ENCODE measurements around the gene PSMA6. TPM values are rescaled to one million over a fixed set of nuclear protein-coding genes. Genes with fewer than 3 reads are reported as not detected.
A peak's percentile ranks its signal among the peaks of the same experiment; 100 is the strongest.

PSMA6 gene
- total and polyA plus RNA-seq, 2 of the 13 experiments (the other 11 are each of a cell fraction or from before 2014, with no cell fraction given), result 525 to 1,109 TPM

DNA sequence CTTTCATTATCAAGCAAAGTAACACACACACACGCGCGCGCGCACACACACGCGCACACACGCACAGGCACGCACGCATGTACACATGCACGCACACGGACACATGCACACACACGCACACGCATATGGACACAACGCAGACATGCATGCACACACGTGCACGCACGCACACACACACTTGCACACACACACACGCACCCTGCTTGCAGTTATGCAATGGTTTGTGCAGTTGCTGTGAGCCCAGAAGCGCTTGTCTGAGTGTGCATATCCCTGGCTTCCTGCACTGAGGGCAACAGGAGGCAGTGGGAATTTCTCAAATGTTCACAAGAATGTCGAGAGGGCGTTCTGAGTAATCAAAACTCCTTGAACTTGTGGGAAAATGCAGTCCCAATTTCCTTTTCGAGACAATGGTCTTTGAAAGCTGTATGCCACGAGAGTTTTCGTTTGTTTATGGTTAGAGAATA is 70.8 kb downstream of the PSMA6 start:
- Histone ChIP-seq H2AFZ (ENCODE audit: low read length) (no peak overlapping the region), H3K9ac (ENCODE audit: insufficient read depth, low read depth, low read length) (no peak overlapping the region), H3K79me2 (ENCODE audit: insufficient read depth, low read length) (no peaks in the 10 kb centered on the region), H3K36me3 (replicated peaks in 1 of 2; ENCODE audit: control insufficient read depth in 1 of 2, insufficient read depth in 2 of 2, low read length in 2 of 2) (no peaks in the 10 kb centered on the region), H3K4me2 (ENCODE audit: low read depth, low read length) (peak overlapping the region; percentile 8; the same call in 1 of the 2 replicates), H3K27me3 (ENCODE audit: control insufficient read depth in 1 of 2, insufficient read depth in 2 of 2, low read length in 2 of 2) (0 out of 5 replicates have a peak, but pooled peaks cover 0 to 4% of the 10 kb centered on the region in 2 experiments), H3K9me3 (ENCODE audit: low read length) (no peaks in the 10 kb centered on the region), H3K4me1 (ENCODE audit: insufficient read depth, low read length) (peaks cover 50% of the 10 kb centered on the region), H3K4me3 (replicated peaks in 1 of 3; ENCODE audit: insufficient read depth in 1 of 3, low read depth in 2 of 3, low read length in 3 of 3) (no peak overlapping the region), H4K20me1 (ENCODE audit: insufficient read depth, low read length) (no peaks in the 10 kb centered on the region), H3K27ac (ENCODE audit: extremely low read length, insufficient read depth, low read length) (no peak overlapping the region)
- no TSS peak for BruUV-seq (replicated peaks)
- ChIA-PET POLR2A (interaction anchor here (0.7 to 3.9 kb wide), 5 partner anchors 11 to 41 kb away, joined by 3 to 82 read pairs (median 19); partner anchors contain the start of gene NFKBIA), CTCF (ENCODE audit: low intra/inter-chr PET ratio, low total read pairs) (no interaction called here)
- FAIRE-seq, result no peak
- 60% methylated on average over 25 of the region's 25 CpGs for WGBS (ENCODE audit: low lambda C conversion rate)
- intact Hi-C loops (cut with micrococcal nuclease; ENCODE audit: unreplicated experiment) (no loop called here), in situ Hi-C loops (cut with HindIII; ENCODE audit: extremely low pct_ligation_motif_present, low pct_unique_long_range_greater_than_20kb) (no loop called here)
- DNase-seq (ENCODE audit: low spot score), result no peak
- ATAC-seq, result no peak
- TF ChIP-seq, protein P1, sequence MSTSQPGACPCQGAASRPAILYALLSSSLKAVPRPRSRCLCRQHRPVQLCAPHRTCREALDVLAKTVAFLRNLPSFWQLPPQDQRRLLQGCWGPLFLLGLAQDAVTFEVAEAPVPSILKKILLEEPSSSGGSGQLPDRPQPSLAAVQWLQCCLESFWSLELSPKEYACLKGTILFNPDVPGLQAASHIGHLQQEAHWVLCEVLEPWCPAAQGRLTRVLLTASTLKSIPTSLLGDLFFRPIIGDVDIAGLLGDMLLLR (CRISPR knock-in tag; IDR thresholded peaks at IDR 0.05), result no peak
- TF ChIP-seq ZNF17 (CRISPR knock-in tag; IDR thresholded peaks at IDR 0.05), result no peak
- TF ChIP-seq, protein P2, sequence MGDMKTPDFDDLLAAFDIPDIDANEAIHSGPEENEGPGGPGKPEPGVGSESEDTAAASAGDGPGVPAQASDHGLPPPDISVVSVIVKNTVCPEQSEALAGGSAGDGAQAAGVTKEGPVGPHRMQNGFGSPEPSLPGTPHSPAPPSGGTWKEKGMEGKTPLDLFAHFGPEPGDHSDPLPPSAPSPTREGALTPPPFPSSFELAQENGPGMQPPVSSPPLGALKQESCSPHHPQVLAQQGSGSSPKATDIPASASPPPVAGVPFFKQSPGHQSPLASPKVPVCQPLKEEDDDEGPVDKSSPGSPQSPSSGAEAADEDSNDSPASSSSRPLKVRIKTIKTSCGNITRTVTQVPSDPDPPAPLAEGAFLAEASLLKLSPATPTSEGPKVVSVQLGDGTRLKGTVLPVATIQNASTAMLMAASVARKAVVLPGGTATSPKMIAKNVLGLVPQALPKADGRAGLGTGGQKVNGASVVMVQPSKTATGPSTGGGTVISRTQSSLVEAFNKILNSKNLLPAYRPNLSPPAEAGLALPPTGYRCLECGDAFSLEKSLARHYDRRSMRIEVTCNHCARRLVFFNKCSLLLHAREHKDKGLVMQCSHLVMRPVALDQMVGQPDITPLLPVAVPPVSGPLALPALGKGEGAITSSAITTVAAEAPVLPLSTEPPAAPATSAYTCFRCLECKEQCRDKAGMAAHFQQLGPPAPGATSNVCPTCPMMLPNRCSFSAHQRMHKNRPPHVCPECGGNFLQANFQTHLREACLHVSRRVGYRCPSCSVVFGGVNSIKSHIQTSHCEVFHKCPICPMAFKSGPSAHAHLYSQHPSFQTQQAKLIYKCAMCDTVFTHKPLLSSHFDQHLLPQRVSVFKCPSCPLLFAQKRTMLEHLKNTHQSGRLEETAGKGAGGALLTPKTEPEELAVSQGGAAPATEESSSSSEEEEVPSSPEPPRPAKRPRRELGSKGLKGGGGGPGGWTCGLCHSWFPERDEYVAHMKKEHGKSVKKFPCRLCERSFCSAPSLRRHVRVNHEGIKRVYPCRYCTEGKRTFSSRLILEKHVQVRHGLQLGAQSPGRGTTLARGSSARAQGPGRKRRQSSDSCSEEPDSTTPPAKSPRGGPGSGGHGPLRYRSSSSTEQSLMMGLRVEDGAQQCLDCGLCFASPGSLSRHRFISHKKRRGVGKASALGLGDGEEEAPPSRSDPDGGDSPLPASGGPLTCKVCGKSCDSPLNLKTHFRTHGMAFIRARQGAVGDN (CRISPR knock-in tag; IDR thresholded peaks at IDR 0.05), result peak; percentile 56
- TF ChIP-seq, protein P3, sequence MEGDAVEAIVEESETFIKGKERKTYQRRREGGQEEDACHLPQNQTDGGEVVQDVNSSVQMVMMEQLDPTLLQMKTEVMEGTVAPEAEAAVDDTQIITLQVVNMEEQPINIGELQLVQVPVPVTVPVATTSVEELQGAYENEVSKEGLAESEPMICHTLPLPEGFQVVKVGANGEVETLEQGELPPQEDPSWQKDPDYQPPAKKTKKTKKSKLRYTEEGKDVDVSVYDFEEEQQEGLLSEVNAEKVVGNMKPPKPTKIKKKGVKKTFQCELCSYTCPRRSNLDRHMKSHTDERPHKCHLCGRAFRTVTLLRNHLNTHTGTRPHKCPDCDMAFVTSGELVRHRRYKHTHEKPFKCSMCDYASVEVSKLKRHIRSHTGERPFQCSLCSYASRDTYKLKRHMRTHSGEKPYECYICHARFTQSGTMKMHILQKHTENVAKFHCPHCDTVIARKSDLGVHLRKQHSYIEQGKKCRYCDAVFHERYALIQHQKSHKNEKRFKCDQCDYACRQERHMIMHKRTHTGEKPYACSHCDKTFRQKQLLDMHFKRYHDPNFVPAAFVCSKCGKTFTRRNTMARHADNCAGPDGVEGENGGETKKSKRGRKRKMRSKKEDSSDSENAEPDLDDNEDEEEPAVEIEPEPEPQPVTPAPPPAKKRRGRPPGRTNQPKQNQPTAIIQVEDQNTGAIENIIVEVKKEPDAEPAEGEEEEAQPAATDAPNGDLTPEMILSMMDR (CRISPR knock-in tag; IDR thresholded peaks at IDR 0.05), result no peak
- TF ChIP-seq DNMT3B (CRISPR knock-in tag; conservative IDR thresholded peaks at IDR 0.05), result no peak
- no peak for TF ChIP-seq ZNF605 (CRISPR knock-in tag; IDR thresholded peaks at IDR 0.05)
- TF ChIP-seq ZNF34 (CRISPR knock-in tag; IDR thresholded peaks at IDR 0.05; ENCODE audit: borderline replicate concordance), result no peak
- no peak for TF ChIP-seq NCOR1 (IDR thresholded peaks at IDR 0.05; ENCODE audit: borderline replicate concordance, low read length)
- TF ChIP-seq, protein P4, sequence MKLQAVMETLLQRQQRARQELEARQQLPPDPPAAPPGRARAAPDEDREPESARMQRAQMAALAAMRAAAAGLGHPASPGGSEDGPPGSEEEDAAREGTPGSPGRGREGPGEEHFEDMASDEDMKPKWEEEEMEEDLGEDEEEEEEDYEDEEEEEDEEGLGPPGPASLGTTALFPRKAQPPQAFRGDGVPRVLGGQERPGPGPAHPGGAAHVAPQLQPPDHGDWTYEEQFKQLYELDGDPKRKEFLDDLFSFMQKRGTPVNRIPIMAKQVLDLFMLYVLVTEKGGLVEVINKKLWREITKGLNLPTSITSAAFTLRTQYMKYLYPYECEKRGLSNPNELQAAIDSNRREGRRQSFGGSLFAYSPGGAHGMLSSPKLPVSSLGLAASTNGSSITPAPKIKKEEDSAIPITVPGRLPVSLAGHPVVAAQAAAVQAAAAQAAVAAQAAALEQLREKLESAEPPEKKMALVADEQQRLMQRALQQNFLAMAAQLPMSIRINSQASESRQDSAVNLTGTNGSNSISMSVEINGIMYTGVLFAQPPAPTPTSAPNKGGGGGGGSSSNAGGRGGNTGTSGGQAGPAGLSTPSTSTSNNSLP (IDR thresholded peaks at IDR 0.05; ENCODE audit: low read depth, low read length), result no peak
- TF ChIP-seq ZNF75D (CRISPR knock-in tag; IDR thresholded peaks at IDR 0.05; ENCODE audit: borderline replicate concordance), result no peak
- no peak for TF ChIP-seq PRMT3 (CRISPR knock-in tag; IDR thresholded peaks at IDR 0.05; ENCODE audit: borderline replicate concordance, low read depth)
